T-helper 1 cell treated with Interleukin-12 subunit alpha and Interleukin-12 subunit beta and Interleukin-4 antibody, amounts not matched to agents 30 μg/mL and 1 μg/mL, for 36 hours (primary cell): ENCODE results near the gene LGALS13.

Source experiments
- H3K27ac Mint-ChIP-seq: one replicate; pipeline ENCODE4 v1.8.0; 2021; ENCODE audit warnings: mild to moderate bottlenecking, mixed read lengths
- H3K27me3 Mint-ChIP-seq: one replicate; pipeline ENCODE4 v1.8.0; 2021; ENCODE audit warnings: low read depth, mixed read lengths
- H3K36me3 Mint-ChIP-seq: one replicate; pipeline ENCODE4 v1.8.0; 2021; ENCODE audit warnings: low read depth, mixed read lengths
- H3K4me1 Mint-ChIP-seq: one replicate; pipeline ENCODE4 v1.8.0; 2021; ENCODE audit warnings: low read depth, mixed read lengths
- H3K4me3 Mint-ChIP-seq: one replicate; pipeline ENCODE4 v1.8.0; 2021; ENCODE audit warnings: mild to moderate bottlenecking, moderate library complexity, mixed read lengths
- H3K9me3 Mint-ChIP-seq: one replicate; pipeline ENCODE4 v1.8.0; 2021; ENCODE audit warnings: mixed read lengths

The LGALS13 gene

DNA sequence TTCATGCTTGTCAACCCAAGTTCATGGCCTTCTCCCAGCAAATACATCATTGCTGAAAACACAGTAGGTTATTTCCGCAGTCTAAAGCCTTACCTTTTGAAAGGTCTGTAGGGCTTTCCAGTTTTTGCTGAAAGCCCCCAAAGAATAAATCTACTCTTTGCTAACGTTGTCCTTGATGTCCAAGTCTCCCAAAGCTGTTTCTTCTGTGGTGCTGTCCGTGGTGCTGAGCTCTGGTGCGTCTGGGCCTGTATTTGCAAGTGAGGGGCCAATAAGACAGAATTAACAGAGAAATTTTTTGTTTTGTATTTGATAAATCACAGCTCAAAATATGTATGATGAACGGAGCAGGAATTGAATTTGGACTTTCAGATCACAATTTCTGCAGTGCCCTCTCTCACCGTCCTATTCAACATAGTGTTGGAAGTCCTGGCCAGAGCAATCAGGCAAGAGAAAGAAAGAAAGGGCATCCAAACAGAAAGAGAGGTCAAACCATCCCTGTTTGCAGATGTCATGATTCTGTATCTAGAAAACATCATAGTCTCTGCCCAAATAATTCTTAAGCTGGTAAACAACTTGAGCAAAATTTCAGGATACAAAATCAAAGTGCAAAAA lies 43.6 kb downstream of the LGALS13 start:
- Mint-ChIP-seq H3K36me3 (no peaks in the 10 kb centered on the region), H3K4me1 (no peaks in the 10 kb centered on the region), H3K27me3 (peaks cover 15% of the 10 kb centered on the region), H3K4me3 (no peak overlapping the region), H3K27ac (no peak overlapping the region), H3K9me3 (no peaks in the 10 kb centered on the region)

- Mint-ChIP-seq H3K9me3 (no peaks in the 10 kb centered on the region), H3K4me1 (no peaks in the 10 kb centered on the region), H3K4me3 (no peak overlapping the region), H3K27me3 (peaks cover 22% of the 10 kb centered on the region), H3K36me3 (no peaks in the 10 kb centered on the region), H3K27ac (no peak overlapping the region)
Observed at GRCh38 chr19:39647918-39648317, 45.6 kb downstream of the LGALS13 start.

DNA sequence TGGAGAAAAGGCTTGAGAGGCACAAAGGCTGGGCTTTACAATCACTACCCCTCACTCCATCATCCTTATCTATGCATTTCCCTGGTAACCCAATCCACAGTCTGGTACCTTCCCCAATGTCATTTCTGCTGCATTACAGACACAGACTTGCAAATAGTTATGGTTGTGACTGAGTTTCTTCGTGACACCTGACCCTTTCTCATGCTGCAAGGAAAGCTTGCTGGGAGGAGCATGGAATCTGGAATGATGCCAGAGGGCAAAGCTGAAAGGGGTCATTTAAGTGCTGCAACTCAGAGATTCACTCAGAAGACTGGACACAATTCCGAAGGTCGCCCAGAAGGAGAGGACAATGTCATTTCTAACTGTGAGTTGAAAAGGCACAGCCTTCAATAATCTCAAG lies 53.3 kb downstream of the LGALS13 start, which contains the start of gene LGALS16:
LGALS16 (plus strand) TSS at position 301 of the 400 bp plus-strand sequence; CDS start at position 350, 49 bp downstream.
- H3K36me3 Mint-ChIP-seq, result no peaks in the 10 kb centered on the region

More for the DNA sequence above, 53.3 kb downstream of the LGALS13 start, which contains the start of gene LGALS16:
- H3K4me1 Mint-ChIP-seq, result no peaks in the 10 kb centered on the region
- peaks cover 30% of the 10 kb centered on the region for H3K27me3 Mint-ChIP-seq
- no peaks in the 10 kb centered on the region for H3K9me3 Mint-ChIP-seq
- no peak within 1 kb of the TSS for H3K27ac Mint-ChIP-seq
- no peak within 1 kb of the TSS for H3K4me3 Mint-ChIP-seq
